ENCODE data around the gene CDC42EP2. TPM values are rescaled to one million over a fixed set of nuclear protein-coding genes. Genes with fewer than 3 reads are reported as not detected.

Gene CDC42EP2
- total and polyA plus RNA-seq, 2 donors (not counting 3 experiments of a cell fraction or from before 2014, with no cell fraction given), result 23.9 to 26.4 TPM

GRCh38 chr11:65266210-65266609, 48.5 kb upstream of the CDC42EP2 start:
- DNase-seq (ENCODE audit: low read depth, low spot score) (no peak), FAIRE-seq (no peak)
- Histone ChIP-seq H3K4me2 (ENCODE audit: insufficient read depth, low read length) (no peak overlapping the region), H2AFZ (ENCODE audit: low read depth, low read length) (no peak overlapping the region), H3K36me3 (ENCODE audit: control insufficient read depth in 2 of 2, extremely low read depth in 1 of 2, insufficient read depth in 2 of 2, low read length in 2 of 2) (peaks cover 3 to 8% of the 10 kb centered on the region in 2 experiments), H3K27me3 (ENCODE audit: control insufficient read depth in 2 of 2, insufficient read depth in 2 of 2, low read length in 2 of 2) (no peaks in the 10 kb centered on the region), H3K27ac (ENCODE audit: insufficient read depth, low read depth, low read length) (no peak overlapping the region), H3K9me3 (replicated peaks; ENCODE audit: control insufficient read depth, insufficient read depth, low read length) (no peaks in the 10 kb centered on the region), H3K9ac (replicated peaks; ENCODE audit: extremely low read depth, insufficient read depth, low read length) (no peak overlapping the region), H3K79me2 (ENCODE audit: control insufficient read depth, insufficient read depth, low read length) (peaks cover 25% of the 10 kb centered on the region), H4K20me1 (replicated peaks; ENCODE audit: control insufficient read depth, extremely low read depth, insufficient read depth, low read length) (no peaks in the 10 kb centered on the region), H3K9me1 (replicated peaks; ENCODE audit: control insufficient read depth, extremely low read depth, insufficient read depth, low read length) (no peaks in the 10 kb centered on the region), H3K4me3 (replicated peaks in 1 of 3; ENCODE audit: insufficient read depth in 1 of 3, low read depth in 1 of 3, low read length in 3 of 3) (no peak overlapping the region), H3K4me1 (ENCODE audit: control insufficient read depth, extremely low read depth, insufficient read depth, low read length) (peaks cover 9% of the 10 kb centered on the region)
- intact Hi-C loops (cut with micrococcal nuclease) (no loop called here), dilution Hi-C loops (cut with MboI; ENCODE audit: extremely low pct_ligation_motif_present, low sequenced_read_pairs) (no loop called here)
- ChIA-PET CTCF (interaction anchor here (0.7 to 4.1 kb wide), 5 partner anchors 15 to 75 kb away, joined by 3 to 28 read pairs (median 7); no protein-coding TSS in a partner anchor), POLR2A (no interaction called here)
- no TSS peak for BruUV-seq (replicated peaks)
- no peak for TF ChIP-seq JUN (IDR thresholded peaks at IDR 0.05; ENCODE audit: borderline replicate concordance, insufficient read depth, insufficient read length, low read depth)

- Histone ChIP-seq H3K27ac (ENCODE audit: insufficient read depth, low read depth, low read length) (peak overlapping the region; percentile 92), H4K20me1 (replicated peaks; ENCODE audit: control insufficient read depth, extremely low read depth, insufficient read depth, low read length) (no peaks in the 10 kb centered on the region), H2AFZ (ENCODE audit: low read depth, low read length) (no peak overlapping the region), H3K9ac (replicated peaks; ENCODE audit: extremely low read depth, insufficient read depth, low read length) (peak overlapping the region; percentile 54), H3K9me1 (replicated peaks; ENCODE audit: control insufficient read depth, extremely low read depth, insufficient read depth, low read length) (no peaks in the 10 kb centered on the region), H3K4me3 (replicated peaks in 1 of 3; ENCODE audit: insufficient read depth in 1 of 3, low read depth in 1 of 3, low read length in 3 of 3) (no peak overlapping the region), H3K36me3 (ENCODE audit: control insufficient read depth in 2 of 2, extremely low read depth in 1 of 2, insufficient read depth in 2 of 2, low read length in 2 of 2) (peaks cover 3 to 6% of the 10 kb centered on the region in 2 experiments), H3K27me3 (ENCODE audit: control insufficient read depth in 2 of 2, insufficient read depth in 2 of 2, low read length in 2 of 2) (no peaks in the 10 kb centered on the region), H3K4me2 (ENCODE audit: insufficient read depth, low read length) (peak overlapping the region; percentile 80), H3K9me3 (replicated peaks; ENCODE audit: control insufficient read depth, insufficient read depth, low read length) (no peaks in the 10 kb centered on the region), H3K79me2 (ENCODE audit: control insufficient read depth, insufficient read depth, low read length) (peaks cover 3% of the 10 kb centered on the region), H3K4me1 (ENCODE audit: control insufficient read depth, extremely low read depth, insufficient read depth, low read length) (peaks cover 39% of the 10 kb centered on the region)
- ChIA-PET POLR2A (interaction anchor here (0.6 to 3.0 kb wide), 14 partner anchors 16 to 1063 kb away, joined by 3 to 65 read pairs (median 4); partner anchors contain the start of genes CDC42EP2 and DPF2), CTCF (interaction anchor here (0.6 to 12.3 kb wide), 31 partner anchors 9 to 1266 kb away, joined by 3 to 625 read pairs (median 6); partner anchors contain the start of genes CDC42EP2, DPF2, POLA2 and TIGD3)
- dilution Hi-C loops (cut with MboI; ENCODE audit: extremely low pct_ligation_motif_present, low sequenced_read_pairs), result no loop called here
- BruUV-seq (replicated peaks), result no TSS peak
- peak; percentile 97 for FAIRE-seq
- TF ChIP-seq MYC (IDR thresholded peaks at IDR 0.05; ENCODE audit: low read depth, low read length) (no peak), CTCF (IDR thresholded peaks at IDR 0.05; ENCODE audit: extremely low read depth in 1 of 2, insufficient read depth in 1 of 2, low read depth in 1 of 2, low read length in 2 of 2) (peak; percentile 60 to 83), POLR2A (IDR thresholded peaks at IDR 0.05; ENCODE audit: low read depth, low read length) (peak; percentile 48), FOS (IDR thresholded peaks at IDR 0.05; ENCODE audit: borderline replicate concordance, insufficient read depth, low read length) (peak; percentile 90), POLR2AphosphoS5 (IDR thresholded peaks at IDR 0.05; ENCODE audit: insufficient read depth, low read depth, low read length) (peak; percentile 84), EZH2 (IDR thresholded peaks at IDR 0.05; ENCODE audit: borderline replicate concordance, low read depth, low read length, severe bottlenecking) (no peak), JUN (IDR thresholded peaks at IDR 0.05; ENCODE audit: borderline replicate concordance, insufficient read depth, insufficient read length, low read depth) (peak; percentile 90), GATA2 (IDR thresholded peaks at IDR 0.05; ENCODE audit: insufficient read depth, insufficient read length, low read depth, low read length) (peak; percentile 96), MAX (IDR thresholded peaks at IDR 0.05; ENCODE audit: insufficient read depth, insufficient read length) (no peak)
- intact Hi-C loops (cut with micrococcal nuclease), result loop anchor here (1.0 kb wide), 4 partner anchors 15 to 79 kb away; partner anchors contain the start of gene TIGD3
- peak; percentile 97 for DNase-seq (ENCODE audit: low read depth, low spot score)
These were observed 39.7 kb upstream of the CDC42EP2 start for GRCh38 chr11:65274735-65275682.

All from endothelial cell of umbilical vein (primary cell).